Endothelial cell of umbilical vein (primary cell): Measurements from ENCODE around the gene ARHGAP30. TPM values are rescaled to one million over a fixed set of nuclear protein-coding genes. Genes with fewer than 3 reads are reported as not detected.

ENCODE experiments used
- BruUV-seq: library from RNA; stranded (reverse); fragments of 400-500 nt; replicated peaks from 2 replicates; lab custom pipeline; 2021; lab: Mats Ljungman, UMichigan
- CTCF ChIA-PET: fragments of 300-600, 350-600 bp; sonication (Branson Sonifier 250); formaldehyde crosslinking; loops from one replicate; lab custom pipeline; 2021; ENCODE audit warnings: antibody characterized with exemption, inconsistent platforms; lab: Charles Lee
- POLR2A ChIA-PET: fragments of 300-600, 350-600 bp; sonication (Branson Sonifier 250); formaldehyde crosslinking; loops from one replicate; lab custom pipeline; 2021; ENCODE audit warnings: antibody characterized with exemption, inconsistent platforms; lab: Charles Lee
- DNase-seq: peaks from one replicate; pipeline ENCODE4 v3.0.0-alpha.2; 2011; ENCODE audit warnings: low read depth, low spot score
- FAIRE-seq: peaks from 2 replicates; lab custom pipeline; 2011; peaks lifted over from hg19 to GRCh38; lab: Jason Lieb, UNC
- H2AFZ ChIP-seq: 2 replicates; pipeline ENCODE4 v1.6.0; 2012; ENCODE audit warnings: low read depth, low read length, control low read depth, inconsistent platforms
- H3K27ac ChIP-seq: 2 replicates; pipeline ENCODE4 v1.5.1; 2011; ENCODE audit warnings: low read depth, mild to moderate bottlenecking, control low read depth, low read length, moderate library complexity; ENCODE audit not compliant: insufficient read depth
- H3K27me3 ChIP-seq, 2 experiments: 2 replicates each; pipeline versions ENCODE4 v1.6.0 to v1.6.1; 2011; ENCODE audit warnings: low read length in 2 of 2, mixed read lengths in 1 of 2; ENCODE audit not compliant: control insufficient read depth in 2 of 2, insufficient read depth in 2 of 2
- H3K36me3 ChIP-seq, 2 experiments: 2 replicates in 1 of 2; 3 replicates in 1 of 2; pipeline ENCODE4 v1.5.1; 2011; ENCODE audit warnings: low read length in 2 of 2, mild to moderate bottlenecking in 1 of 2, moderate library complexity in 1 of 2; ENCODE audit not compliant: control insufficient read depth in 2 of 2, insufficient read depth in 2 of 2; ENCODE audit errors: extremely low read depth in 1 of 2
- H3K4me1 ChIP-seq: 3 replicates; pipeline ENCODE4 v1.5.1; 2011; ENCODE audit warnings: mild to moderate bottlenecking, low read length; ENCODE audit not compliant: control insufficient read depth, insufficient read depth; ENCODE audit errors: extremely low read depth
- H3K4me2 ChIP-seq: 2 replicates; pipeline ENCODE4 v1.6.1; 2011; ENCODE audit warnings: low read length, control low read depth, mixed read lengths; ENCODE audit not compliant: insufficient read depth
- H3K4me3 ChIP-seq, 3 experiments: fragments of 200-600 bp in 1 of 3; sonication (generic), shearing (Covaris generic) in 1 of 3; replicated peaks in 1 of 3; 2 replicates each; pipeline ENCODE4 v1.5.1; 2011 to 2016; ENCODE audit warnings: control low read depth in 3 of 3, low read length in 3 of 3, mild to moderate bottlenecking in 2 of 3, inconsistent platforms in 1 of 3, low read depth in 1 of 3, moderate library complexity in 1 of 3; ENCODE audit not compliant: insufficient read depth in 1 of 3
- H3K79me2 ChIP-seq: 2 replicates; pipeline ENCODE4 v1.6.0; 2012; ENCODE audit warnings: low read length, inconsistent platforms; ENCODE audit not compliant: control insufficient read depth, insufficient read depth
- H3K9ac ChIP-seq: replicated peaks from 2 replicates; pipeline ENCODE3; 2011; ENCODE audit warnings: low read length, control low read depth; ENCODE audit not compliant: insufficient read depth; ENCODE audit errors: extremely low read depth
- H3K9me1 ChIP-seq: replicated peaks from 3 replicates; pipeline ENCODE4 v1.6.0; 2011; ENCODE audit warnings: mild to moderate bottlenecking, low read length; ENCODE audit not compliant: control insufficient read depth, insufficient read depth; ENCODE audit errors: extremely low read depth
- H3K9me3 ChIP-seq: replicated peaks from 2 replicates; pipeline ENCODE4 v1.5.1; 2012; ENCODE audit warnings: low read length, inconsistent platforms; ENCODE audit not compliant: control insufficient read depth, insufficient read depth
- H4K20me1 ChIP-seq: replicated peaks from 2 replicates; pipeline ENCODE3; 2011; ENCODE audit warnings: mild to moderate bottlenecking, low read length; ENCODE audit not compliant: control insufficient read depth, insufficient read depth; ENCODE audit errors: extremely low read depth
- CTCF ChIP-seq, 2 donors: IDR thresholded peaks; 1 replicate in 1 of 2; 2 replicates in 1 of 2; pipeline ENCODE4 v1.5.1; 2011; ENCODE audit warnings: low read length in 2 of 2, mild to moderate bottlenecking in 2 of 2, moderate library complexity in 2 of 2, control low read depth in 1 of 2, inconsistent platforms in 1 of 2, low read depth in 1 of 2; ENCODE audit not compliant: insufficient read depth in 1 of 2; ENCODE audit errors: extremely low read depth in 1 of 2
- EZH2 ChIP-seq: IDR thresholded peaks from 2 replicates; pipeline ENCODE4 v1.6.1; 2012; ENCODE audit warnings: borderline replicate concordance, low read depth, mild to moderate bottlenecking, moderate library complexity, low read length, inconsistent platforms; ENCODE audit not compliant: severe bottlenecking
- GATA2 ChIP-seq: IDR thresholded peaks from 2 replicates; pipeline ENCODE4 v1.7.0; 2011; ENCODE audit warnings: low read depth, mild to moderate bottlenecking, moderate library complexity, mixed read lengths, low read length; ENCODE audit not compliant: insufficient read length, insufficient read depth
- MYC ChIP-seq: IDR thresholded peaks from one replicate; pipeline ENCODE4 v1.6.1; 2011; ENCODE audit warnings: mild to moderate bottlenecking, low read depth, low read length
- POLR2A ChIP-seq: IDR thresholded peaks from 2 replicates; pipeline ENCODE4 v1.6.1; 2012; ENCODE audit warnings: low read depth, mild to moderate bottlenecking, control low read depth, low read length
- dilution Hi-C: fragments of 300-500 bp; cut with MboI; formaldehyde crosslinking; loops from one replicate; pipeline ENCODE4 v1.15.0; 2019; ENCODE audit warnings: low sequenced_read_pairs; ENCODE audit not compliant: extremely low pct_ligation_motif_present
- intact Hi-C: fragments of 100-400 bp; cut with micrococcal nuclease; formaldehyde crosslinking; loops from one replicate; pipeline ENCODE4 v1.10.0; 2022
- polyA plus RNA-seq, 4 experiments: library from polyadenylated mRNA; depleted of rRNA in 3 of 4; stranded (reverse) in 3 of 4; unstranded in 1 of 4; fragments of >200 nt; gene quantifications; 2 replicates each; pipeline versions ENCODE4 v1.2.1 to v1.2.3, GENCODE V29; 2011 to 2012; ENCODE audit warnings: missing spikeins in 1 of 4
- total RNA-seq: library from RNA; stranded (reverse); gene quantifications from 2 replicates; pipeline ENCODE4 v1.2.3, GENCODE V29; 2021

Gene ARHGAP30
- total and polyA plus RNA-seq, 2 donors (not counting 3 experiments of a cell fraction or from before 2014, with no cell fraction given): not detected

GRCh38 chr1:161037661-161038522, 31.8 kb downstream of the ARHGAP30 start:
- H3K9me3 ChIP-seq: no peaks in the 10 kb centered on the region
- H3K36me3 ChIP-seq: peaks cover 12 to 29% of the 10 kb centered on the region in 2 experiments
- dilution Hi-C loops (no loop called here), intact Hi-C loops (no loop called here)
- DNase-seq (no peak), FAIRE-seq (no peak)
- CTCF ChIA-PET: interaction anchor here (0.6 to 11.0 kb wide), 4 partner anchors 42 to 103 kb away, joined by 3 to 181 read pairs (median 6); no protein-coding TSS in a partner anchor
- H3K79me2 ChIP-seq: no peaks in the 10 kb centered on the region
- peaks cover 2% of the 10 kb centered on the region for H3K4me1 ChIP-seq
- H3K27ac ChIP-seq: no peak overlapping the region
- peak overlapping the region; percentile 46 to 55 (median 50) for H3K4me3 ChIP-seq
- BruUV-seq: no TSS peak
- POLR2A ChIA-PET: no interaction called here
- no peak for TF ChIP-seq POLR2A
- TF ChIP-seq MYC: no peak
- H3K9me1 ChIP-seq: no peaks in the 10 kb centered on the region
- H3K9ac ChIP-seq: peak overlapping the region; percentile 51
- H4K20me1 ChIP-seq: no peaks in the 10 kb centered on the region
- H3K4me2 ChIP-seq: peak overlapping the region; percentile 53
- H3K27me3 ChIP-seq: no peaks in the 10 kb centered on the region
- peak overlapping the region; percentile 70 for H2AFZ ChIP-seq

GRCh38 chr1:161033751-161034150, 35.9 kb downstream of the ARHGAP30 start:
- Histone ChIP-seq H3K9me1 (no peaks in the 10 kb centered on the region), H3K4me1 (peaks cover 2% of the 10 kb centered on the region), H3K9me3 (no peaks in the 10 kb centered on the region), H3K27me3 (no peaks in the 10 kb centered on the region), H3K9ac (no peak overlapping the region), H3K4me2 (no peak overlapping the region), H3K79me2 (no peaks in the 10 kb centered on the region), H3K27ac (no peak overlapping the region), H4K20me1 (no peaks in the 10 kb centered on the region), H3K4me3 (no peak overlapping the region), H2AFZ (no peak overlapping the region), H3K36me3 (no peaks in the 10 kb centered on the region)
- no TSS peak for BruUV-seq
- CTCF ChIA-PET: no interaction called here
- dilution Hi-C loops: no loop called here
- POLR2A ChIA-PET: no interaction called here
- TF ChIP-seq MYC (no peak), EZH2 (no peak), GATA2 (no peak), CTCF (IDR thresholded peaks at IDR 0.05; ENCODE audit: extremely low read depth in 1 of 2, insufficient read depth in 1 of 2, low read depth in 1 of 2, low read length in 2 of 2) (no peak)
- intact Hi-C loops: no loop called here
- DNase-seq (no peak), FAIRE-seq (no peak)
